COLO829 (cell line): ENCODE measurements around the gene TM7SF2.
A peak's percentile ranks its signal among the peaks of the same experiment; 100 is the strongest.
"Not testable (repeated sequence)": the region's sequence is repeated elsewhere in the genome, so short reads cannot be mapped to it uniquely, and the experiment has no call there.

Experiments used
- DNase-seq: peaks from one replicate; pipeline ENCODE4 v3.0.0; 2012; ENCODE audit warnings: low spot score

Gene TM7SF2

GRCh38 chr11:65130631-65131416 lies 19.2 kb downstream of the TM7SF2 start:
- no peak for DNase-seq

DNA sequence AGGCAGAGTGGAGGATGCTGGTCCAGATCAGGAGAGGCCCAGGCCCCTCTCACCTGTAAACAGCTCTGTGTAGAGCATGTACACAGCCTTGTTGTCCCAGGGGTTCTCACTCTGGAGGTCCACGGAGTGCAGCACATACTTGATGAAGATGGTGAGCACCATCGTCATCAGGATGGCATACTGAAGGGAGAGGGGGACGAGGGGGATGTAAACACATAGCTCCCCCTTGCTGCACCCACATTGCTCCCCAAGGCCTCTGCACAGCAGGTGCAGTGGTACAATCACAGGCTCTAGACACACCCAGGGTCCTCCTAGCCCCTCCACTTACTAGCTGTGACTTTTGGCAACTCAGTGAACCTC lies 19.7 kb downstream of the TM7SF2 start:
- no peak for DNase-seq

GRCh38 chr11:65131895-65132237 lies 20.2 kb downstream of the TM7SF2 start:
- no peak for DNase-seq

- no peak for DNase-seq
Measured at GRCh38 chr11:65132238-65132987, 20.7 kb downstream of the TM7SF2 start.

DNA sequence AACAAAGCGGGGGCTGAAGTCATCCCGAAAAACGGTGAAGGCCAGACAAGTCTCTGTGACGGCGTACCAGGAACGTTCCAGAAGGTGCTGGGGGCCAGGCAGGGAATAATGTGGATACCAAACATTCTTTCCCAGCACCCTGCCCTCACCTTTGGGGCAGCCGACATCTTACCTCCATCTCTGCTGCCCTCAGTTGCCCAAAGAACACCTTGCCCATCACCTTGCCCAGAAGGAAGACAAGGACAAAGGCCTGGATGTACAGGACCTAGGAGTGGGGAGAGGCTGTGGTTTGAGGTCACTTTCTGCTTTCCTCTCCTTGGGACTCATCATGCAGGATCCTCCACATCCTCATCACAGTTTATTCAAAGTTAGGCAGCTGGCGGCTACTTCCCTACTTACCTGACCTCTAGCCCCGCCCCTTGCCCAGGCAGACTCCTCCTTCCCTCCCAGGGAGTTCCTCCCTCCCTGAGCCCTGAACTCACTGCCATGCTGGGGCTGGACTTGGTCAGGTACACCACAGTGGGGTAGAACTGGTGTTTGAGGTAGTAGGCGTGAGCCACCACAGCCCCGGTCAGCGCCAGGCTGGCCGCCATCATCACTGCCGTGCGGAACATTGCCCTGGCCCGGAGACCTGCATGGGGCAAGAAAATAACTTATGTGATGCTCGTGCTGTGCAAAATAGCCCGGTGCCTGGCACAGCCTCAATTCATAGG lies 21.5 kb downstream of the TM7SF2 start:
- no peak for DNase-seq

- no peak for DNase-seq
Measured at GRCh38 chr11:65133724-65134123, 22.1 kb downstream of the TM7SF2 start.

GRCh38 chr11:65134240-65134951 lies 22.7 kb downstream of the TM7SF2 start, which contains the start of gene SYVN1:
Gene SYVN1 (minus strand): TSS chr11:65134519. CDS start chr11:65133601, 918 bp downstream.
- peak; percentile 76 for DNase-seq

DNA sequence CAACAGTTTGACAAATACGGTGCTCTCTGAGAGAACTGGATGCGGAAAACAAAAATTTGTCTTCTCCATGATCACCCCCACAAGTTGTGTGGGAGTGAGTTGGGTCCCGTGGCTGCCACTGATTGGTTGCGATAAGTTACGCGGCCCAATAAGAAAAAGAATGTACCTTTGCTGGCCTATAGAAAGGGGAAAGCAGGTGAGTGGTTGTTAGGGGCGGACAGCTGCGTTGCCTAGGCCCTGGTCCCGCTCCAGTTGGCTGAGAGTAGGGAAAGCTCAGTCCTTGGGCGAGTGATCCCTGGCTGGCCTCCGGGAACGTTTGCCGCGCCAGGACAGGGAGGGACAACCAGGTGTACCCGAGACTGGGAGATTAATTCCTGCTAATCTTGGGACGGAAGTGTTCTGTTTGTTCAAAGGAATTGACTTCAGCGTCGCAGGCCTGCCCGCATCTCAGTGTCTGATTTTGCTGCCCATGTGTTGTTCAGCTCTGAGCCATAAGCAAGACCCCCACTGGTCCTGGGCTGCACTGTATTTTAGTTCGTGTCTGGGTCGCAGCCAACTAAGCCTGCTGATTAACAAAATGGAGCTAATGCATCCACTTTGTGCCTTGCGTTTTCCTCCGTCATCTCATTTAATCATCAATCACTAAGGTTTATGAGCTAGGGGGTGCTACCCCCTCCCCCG lies 23.4 kb downstream of the TM7SF2 start:
- peak; percentile 97 for DNase-seq

GRCh38 chr11:65135633-65136145 lies 24.0 kb downstream of the TM7SF2 start:
- DNase-seq: no peak

DNA sequence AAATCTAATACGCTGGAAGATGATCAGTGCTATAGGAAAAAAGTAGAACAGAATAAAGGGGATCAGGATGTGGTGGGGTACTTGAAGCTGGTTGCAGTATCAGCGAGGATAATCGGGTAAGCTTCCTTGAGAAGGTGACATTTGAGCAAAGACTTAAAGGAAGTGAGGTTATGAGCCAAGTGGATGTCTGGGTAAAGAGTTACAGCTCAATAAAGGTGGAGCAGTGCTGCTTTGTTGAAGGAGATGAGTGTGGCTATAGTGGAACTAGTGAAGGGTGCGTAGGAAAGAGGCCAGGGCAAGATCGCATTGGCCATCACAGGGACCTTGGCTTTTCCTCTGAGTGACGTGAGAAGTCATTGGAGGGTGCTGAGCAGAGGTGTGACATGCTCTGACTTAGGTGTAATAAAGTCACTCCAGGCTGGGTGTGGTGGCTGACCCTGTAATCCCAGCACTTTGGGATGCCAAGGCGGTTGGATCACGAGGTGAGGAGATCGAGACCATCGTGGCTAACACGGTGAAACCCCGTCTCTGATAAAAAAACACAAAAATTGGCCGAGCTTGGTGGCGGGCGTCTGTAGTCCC lies 24.9 kb downstream of the TM7SF2 start:
- no peak for DNase-seq

DNA sequence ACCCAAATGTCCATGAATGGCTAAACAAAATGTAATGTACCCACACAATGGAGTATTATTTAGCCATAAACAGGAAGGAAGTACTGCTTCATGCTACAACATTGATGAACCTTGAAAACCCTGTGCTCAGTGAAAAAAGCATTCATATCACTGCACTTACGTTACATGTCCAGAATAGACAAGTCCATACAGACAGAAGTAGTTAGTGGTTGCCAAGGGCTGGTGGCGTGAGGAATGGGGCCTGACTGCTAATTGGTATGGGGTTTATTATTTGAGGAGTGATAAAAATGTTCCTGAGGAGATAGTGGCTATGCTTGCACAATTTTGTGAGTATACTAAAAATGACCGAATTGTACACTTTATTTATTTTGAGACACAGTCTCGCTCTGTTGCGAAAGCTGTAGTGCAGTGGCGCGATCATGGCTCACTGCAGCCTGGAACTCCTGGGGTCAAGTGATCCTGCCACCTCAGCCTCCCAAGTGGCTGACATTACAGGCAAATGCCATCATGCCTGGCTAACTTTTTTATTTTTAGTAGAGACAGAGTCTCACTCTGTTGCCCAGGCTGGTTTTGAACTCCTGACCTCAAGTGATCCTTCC lies 30.3 kb downstream of the TM7SF2 start:
- DNase-seq: no peak

DNA sequence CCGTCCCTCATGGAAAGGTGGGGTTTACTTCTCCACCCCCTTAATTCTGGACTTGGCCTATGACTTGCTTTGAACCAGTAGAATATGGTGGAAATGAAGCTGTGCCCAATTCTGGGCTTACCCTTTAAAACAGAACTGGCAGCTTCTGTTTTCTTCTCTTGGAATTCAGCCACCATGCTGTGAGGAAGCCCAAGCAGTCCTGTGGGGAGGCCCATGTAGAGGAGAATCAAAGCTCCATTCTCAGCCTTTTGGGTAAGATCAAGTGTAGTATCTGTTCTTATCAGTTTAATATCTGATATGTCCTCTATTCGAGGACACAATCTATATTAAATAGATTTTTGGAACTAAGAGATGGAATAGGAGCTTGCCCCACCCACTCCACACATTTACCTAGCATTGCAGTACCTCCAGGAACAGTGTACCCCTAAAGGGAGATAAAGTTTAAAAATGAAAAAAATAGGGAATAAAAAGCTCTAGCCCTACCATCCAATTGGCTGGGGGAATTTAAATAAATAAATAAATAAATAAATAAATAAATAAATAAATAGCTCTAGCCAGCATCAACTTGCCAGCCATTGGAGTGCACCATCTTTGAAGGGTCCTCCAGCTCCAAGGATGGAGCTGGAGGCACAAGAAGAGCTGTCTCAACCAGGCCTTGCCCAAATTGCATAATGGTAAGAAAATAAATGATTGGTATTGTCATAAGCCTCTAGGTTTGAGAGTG lies 35.8 kb downstream of the TM7SF2 start:
- DNase-seq: no peak

- no peak for DNase-seq
Measured at GRCh38 chr11:65148657-65149056, 37.0 kb downstream of the TM7SF2 start.

DNA sequence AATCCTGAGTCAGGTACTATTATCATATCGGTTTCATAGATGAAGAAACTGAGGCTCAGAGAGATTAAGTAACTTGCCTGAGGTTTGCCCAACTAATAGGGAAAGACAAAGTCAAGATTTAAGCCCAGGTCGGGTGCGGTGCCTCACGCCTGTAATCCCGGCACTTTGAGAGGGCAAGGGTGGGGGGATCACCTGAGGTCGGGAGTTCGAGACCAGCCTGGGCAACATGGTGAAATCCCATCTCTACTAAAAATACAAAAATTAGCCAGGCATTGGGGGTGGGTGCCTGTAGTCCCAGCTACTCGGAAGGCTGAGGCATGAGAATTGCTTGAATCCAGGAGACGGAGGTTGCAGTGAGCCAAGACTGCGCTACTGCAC lies 38.4 kb downstream of the TM7SF2 start:
- DNase-seq: not testable (repeated sequence)

DNA sequence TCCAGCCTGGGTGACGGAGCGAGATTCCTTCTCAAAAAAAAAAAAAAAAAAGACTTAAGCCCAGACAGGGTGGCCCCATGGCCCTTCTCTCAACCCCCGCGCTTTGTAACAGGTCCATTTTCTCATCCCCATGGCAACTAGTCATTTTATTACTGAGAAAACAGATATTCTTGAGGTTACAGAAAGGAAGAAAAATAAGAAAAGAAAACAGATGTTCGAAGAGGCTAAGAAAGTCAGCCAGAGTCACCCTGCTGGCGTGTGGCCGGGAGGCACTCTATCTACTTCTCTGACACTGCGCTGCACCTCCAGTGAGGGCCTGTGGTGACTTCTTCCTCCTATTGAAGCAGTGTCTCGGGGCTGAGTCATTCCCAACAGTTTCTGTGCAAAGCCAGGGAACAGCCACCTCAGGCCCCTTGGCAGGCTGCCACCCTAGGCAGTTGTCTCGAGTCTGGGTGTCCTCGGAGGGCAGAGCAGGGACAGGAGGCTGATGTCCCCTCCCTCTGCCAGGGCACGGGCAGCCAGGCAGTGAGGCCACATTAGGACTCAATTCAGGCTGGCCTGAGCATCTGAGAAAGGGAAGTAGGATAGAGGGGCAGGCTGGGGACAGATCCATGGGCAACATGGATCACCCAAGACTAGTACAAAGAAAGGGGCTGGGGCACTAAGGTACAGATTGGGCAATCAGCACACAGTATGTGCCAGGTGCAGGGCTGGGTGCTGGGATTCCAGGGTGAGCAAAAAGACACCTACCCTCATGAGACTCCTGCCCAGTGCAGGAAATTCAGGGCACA lies 39.0 kb downstream of the TM7SF2 start:
- DNase-seq: peak; percentile 45

GRCh38 chr11:65151331-65151899 lies 39.7 kb downstream of the TM7SF2 start:
- no peak for DNase-seq

DNA sequence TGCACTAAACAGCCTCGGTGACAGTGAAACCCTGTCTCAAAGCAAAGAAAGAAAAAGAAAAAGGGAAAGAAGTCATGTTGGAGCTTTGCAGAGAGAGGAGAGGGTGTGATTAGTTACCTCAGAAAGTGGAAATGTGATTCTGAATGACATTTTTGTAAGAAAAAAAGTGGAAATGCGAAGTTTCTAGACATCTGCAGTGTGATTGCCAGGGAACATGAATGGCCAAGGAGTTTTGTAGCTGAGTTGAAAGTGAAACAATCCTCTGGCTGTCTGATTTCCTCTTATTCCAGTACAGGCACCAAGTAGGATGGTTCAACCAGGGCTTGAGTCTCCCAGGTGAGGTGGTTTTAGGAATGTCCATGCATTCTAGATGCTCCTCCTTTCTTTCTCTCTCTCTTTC lies 40.5 kb downstream of the TM7SF2 start:
- no peak for DNase-seq

GRCh38 chr11:65156256-65156655 lies 44.6 kb downstream of the TM7SF2 start:
- DNase-seq: no peak

DNA sequence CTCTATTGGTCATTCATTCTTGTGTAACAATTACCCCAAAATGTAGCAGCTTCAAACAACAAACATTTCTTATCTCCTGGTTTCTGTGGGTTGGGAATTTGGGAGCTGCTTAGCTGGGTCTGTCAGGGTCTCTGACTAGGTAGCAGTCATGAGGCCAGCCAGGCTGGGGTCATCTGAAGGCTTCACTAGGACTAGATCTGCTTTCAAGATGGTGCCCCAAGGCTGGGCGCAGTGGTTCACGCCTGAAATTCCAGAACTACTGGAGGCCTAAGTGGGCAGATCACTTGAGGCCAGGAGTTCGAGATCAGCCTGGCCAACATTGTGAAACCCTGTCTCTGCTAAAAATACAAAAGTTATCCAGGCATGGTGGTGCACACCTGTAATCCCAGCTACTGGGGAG lies 45.3 kb downstream of the TM7SF2 start:
- no peak for DNase-seq
